Natural killer cell (primary cell): ENCODE results near the gene BRF1. TPM values are rescaled to one million over a fixed set of nuclear protein-coding genes. Genes with fewer than 3 reads are reported as not detected.

Experiments used
- ATAC-seq, 3 donors: fragments of 150-1000 bp in 2 of 3; fragments of 200-7000 bp in 1 of 3; cut with Tn5 transposase; 1 replicate in 1 of 3; 2 replicates in 2 of 3; pipeline ENCODE4 v1.10.0; 2021; ENCODE audit warnings: mild to moderate bottlenecking in 2 of 3, moderate library complexity in 2 of 3
- DNase-seq, 2 donors: peaks; one replicate each; pipeline versions ENCODE4 v3.0.0 to v3.0.0-alpha.2; 2013 to 2021; ENCODE audit warnings: mixed read lengths in 1 of 2
- H3K27ac ChIP-seq: one replicate; pipeline ENCODE4 v1.5.1; 2013; ENCODE audit warnings: mild to moderate bottlenecking, low read length
- H3K27me3 ChIP-seq: one replicate; pipeline ENCODE4 v1.6.1; 2013; ENCODE audit warnings: low read length; ENCODE audit not compliant: control insufficient read depth, insufficient read depth
- H3K36me3 ChIP-seq: one replicate; pipeline ENCODE4 v1.6.1; 2013; ENCODE audit warnings: low read length; ENCODE audit not compliant: control insufficient read depth, insufficient read depth
- H3K4me1 ChIP-seq: one replicate; pipeline ENCODE4 v1.6.1; 2013; ENCODE audit warnings: low read length; ENCODE audit not compliant: control insufficient read depth, insufficient read depth
- H3K4me3 ChIP-seq: one replicate; pipeline ENCODE4 v1.5.1; 2013; ENCODE audit warnings: low read length
- H3K9me3 ChIP-seq: one replicate; pipeline ENCODE4 v1.6.1; 2013; ENCODE audit warnings: low read length; ENCODE audit not compliant: control insufficient read depth, insufficient read depth
- H3K27ac Mint-ChIP-seq, 2 donors: one replicate each; pipeline ENCODE4 v1.8.0; 2022; ENCODE audit warnings: mild to moderate bottlenecking in 2 of 2, mixed read lengths in 2 of 2, moderate library complexity in 1 of 2
- H3K27me3 Mint-ChIP-seq, 2 donors: one replicate each; pipeline ENCODE4 v1.8.0; 2022; ENCODE audit warnings: low read depth in 2 of 2, mixed read lengths in 2 of 2
- H3K36me3 Mint-ChIP-seq: one replicate; pipeline ENCODE4 v1.8.0; 2022; ENCODE audit warnings: mixed read lengths
- H3K4me1 Mint-ChIP-seq, 2 donors: one replicate each; pipeline ENCODE4 v1.8.0; 2022; ENCODE audit warnings: mixed read lengths in 2 of 2
- H3K4me3 Mint-ChIP-seq: one replicate; pipeline ENCODE4 v1.8.0; 2022; ENCODE audit warnings: mild to moderate bottlenecking, moderate library complexity, mixed read lengths
- H3K9me3 Mint-ChIP-seq, 2 donors: one replicate each; pipeline ENCODE4 v1.8.0; 2022; ENCODE audit warnings: mixed read lengths in 2 of 2
- CTCF ChIP-seq: fragments of 200-600 bp; IDR thresholded peaks from one replicate; pipeline ENCODE4 v1.8.0; 2022; ENCODE audit warnings: antibody characterized with exemption
- WGBS: methylation state at CpG from one replicate; pipeline ENCODE4 v1.1.7; 2013; ENCODE audit warnings: missing lambda C conversion rate; ENCODE audit not compliant: insufficient coverage; 5-methylcytosine and 5-hydroxymethylcytosine counted together
- intact Hi-C: fragments of 100-400 bp; cut with micrococcal nuclease; formaldehyde crosslinking; loops from one replicate; pipeline ENCODE4 v1.14.2; 2022
- total RNA-seq, 4 donors: library from RNA; stranded (reverse); fragments of 120-200 nt in 1 of 4; gene quantifications; one replicate each; pipeline versions ENCODE4 v1.2.3 to v1.2.4, GENCODE V29; 2013 to 2022

BRF1 gene
- total RNA-seq, 3 donors from 2014 or later (not counting 1 experiment from before 2014, with no cell fraction given) = 82.4 to 92.7 (median 87.4) TPM

- no peaks in the 10 kb centered on the region for H3K36me3 Mint-ChIP-seq
- Histone ChIP-seq H3K27me3 (no peaks in the 10 kb centered on the region), H3K4me1 (no peaks in the 10 kb centered on the region), H3K27ac (no peak overlapping the region), H3K4me3 (no peak overlapping the region), H3K9me3 (no peaks in the 10 kb centered on the region), H3K36me3 (peaks cover 16% of the 10 kb centered on the region)
- H3K4me1 Mint-ChIP-seq = peaks cover 7 to 8% of the 10 kb centered on the region in 2 donors
- no peaks in the 10 kb centered on the region for H3K9me3 Mint-ChIP-seq
- 95% methylated on average over 23 of the region's 23 CpGs for WGBS
- no peak overlapping the region for H3K27ac Mint-ChIP-seq
- H3K27me3 Mint-ChIP-seq = no peaks in the 10 kb centered on the region
- intact Hi-C loops = no loop called here
- no peak overlapping the region for H3K4me3 Mint-ChIP-seq
- DNase-seq (no peak), ATAC-seq (no peak)
- no peak for TF ChIP-seq CTCF
Observed at GRCh38 chr14:105211086-105211757, 89.6 kb downstream of the BRF1 start.

GRCh38 chr14:105210266-105211025 is 90.4 kb downstream of the BRF1 start:
- Mint-ChIP-seq H3K4me3 (no peak overlapping the region), H3K36me3 (no peaks in the 10 kb centered on the region), H3K9me3 (no peaks in the 10 kb centered on the region), H3K27ac (no peak overlapping the region), H3K27me3 (no peaks in the 10 kb centered on the region), H3K4me1 (peaks cover 7 to 8% of the 10 kb centered on the region in 2 donors)
- WGBS = 96% methylated on average over 30 of the region's 30 CpGs
- DNase-seq (no peak), ATAC-seq (no peak)
- intact Hi-C loops = no loop called here
- Histone ChIP-seq H3K9me3 (no peaks in the 10 kb centered on the region), H3K4me3 (no peak overlapping the region), H3K27ac (no peak overlapping the region), H3K27me3 (no peaks in the 10 kb centered on the region), H3K36me3 (peaks cover 16% of the 10 kb centered on the region), H3K4me1 (no peaks in the 10 kb centered on the region)
- TF ChIP-seq CTCF = no peak

- Mint-ChIP-seq H3K4me1 (peaks cover 0 to 5% of the 10 kb centered on the region in 2 donors), H3K36me3 (no peaks in the 10 kb centered on the region), H3K27me3 (no peaks in the 10 kb centered on the region), H3K9me3 (no peaks in the 10 kb centered on the region), H3K4me3 (no peak overlapping the region), H3K27ac (no peak overlapping the region)
- WGBS = 98% methylated on average over 16 of the region's 16 CpGs
- H3K4me3 ChIP-seq = no peak overlapping the region
- no peaks in the 10 kb centered on the region for H3K27me3 ChIP-seq
- DNase-seq (no peak), ATAC-seq (no peak)
- H3K9me3 ChIP-seq = no peaks in the 10 kb centered on the region
- TF ChIP-seq CTCF = no peak
- no peak overlapping the region for H3K27ac ChIP-seq
- H3K36me3 ChIP-seq = peaks cover 16% of the 10 kb centered on the region
- intact Hi-C loops = loop anchor here (10.0 kb wide), 1 partner anchor 85 kb away; no protein-coding TSS in a partner anchor
- H3K4me1 ChIP-seq = peaks cover 4% of the 10 kb centered on the region
Observed at GRCh38 chr14:105209646-105210045, 91.2 kb downstream of the BRF1 start.
